GM12864 (cell line): Measurements from ENCODE around the gene DHRS3.
"Not testable (repeated sequence)": the region's sequence is repeated elsewhere in the genome, so short reads cannot be mapped to it uniquely, and the experiment has no call there.

ENCODE experiments used
- DNase-seq: peaks from one replicate; pipeline ENCODE4 v3.0.0-alpha.2; 2011; ENCODE audit warnings: low read depth
- H3K4me3 ChIP-seq: 2 replicates; pipeline ENCODE4 v1.5.1; 2011; ENCODE audit warnings: mild to moderate bottlenecking, low read depth, low read length, control low read depth
- TF ChIP-seq, protein P1 (sequence below): IDR thresholded peaks from 2 replicates; pipeline ENCODE4 v1.5.1; 2011; ENCODE audit warnings: low read depth, mild to moderate bottlenecking, moderate library complexity, low read length, control low read depth, inconsistent platforms; ENCODE audit errors: missing control alignments

DHRS3 gene

DNA sequence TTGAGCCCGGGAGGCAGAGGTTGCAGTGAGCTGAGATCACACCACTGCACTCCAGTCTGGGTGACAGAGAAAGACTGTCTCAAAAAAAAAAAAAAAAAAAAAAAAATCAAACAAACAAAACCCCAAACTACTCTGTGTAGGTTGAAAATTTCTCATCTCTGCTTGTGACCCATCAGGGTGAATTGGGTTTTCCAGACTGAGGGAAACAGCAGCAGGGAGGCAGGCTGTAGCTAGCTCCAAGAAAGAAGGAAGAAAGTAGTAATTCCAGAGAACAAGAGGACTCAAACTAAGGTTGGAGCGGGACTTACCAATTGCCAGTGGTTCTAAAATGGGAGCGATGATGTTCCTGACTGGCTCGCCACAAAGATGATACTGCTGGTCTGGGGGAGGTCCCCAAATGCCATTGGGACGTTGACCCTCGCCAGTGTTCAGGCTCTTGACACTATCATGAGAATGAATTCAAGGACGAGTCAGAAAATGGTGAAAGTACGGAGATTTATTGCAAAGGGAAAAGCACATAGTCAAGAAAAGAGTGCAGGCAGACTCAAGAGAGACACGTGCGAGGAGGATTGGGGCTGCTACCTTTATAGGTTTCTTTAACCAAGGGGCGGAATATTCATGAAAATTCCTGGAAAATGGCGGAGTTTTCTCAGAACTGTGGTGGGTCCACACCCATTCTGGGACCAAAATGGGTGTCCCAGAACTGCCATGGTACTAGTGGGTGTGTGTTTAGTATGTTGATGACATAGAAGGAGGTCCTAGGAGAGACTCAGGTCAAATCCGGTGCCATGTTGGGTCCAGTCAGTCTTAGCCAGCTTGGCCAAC lies 39.3 kb upstream of the DHRS3 start:
- TF ChIP-seq, protein P1, sequence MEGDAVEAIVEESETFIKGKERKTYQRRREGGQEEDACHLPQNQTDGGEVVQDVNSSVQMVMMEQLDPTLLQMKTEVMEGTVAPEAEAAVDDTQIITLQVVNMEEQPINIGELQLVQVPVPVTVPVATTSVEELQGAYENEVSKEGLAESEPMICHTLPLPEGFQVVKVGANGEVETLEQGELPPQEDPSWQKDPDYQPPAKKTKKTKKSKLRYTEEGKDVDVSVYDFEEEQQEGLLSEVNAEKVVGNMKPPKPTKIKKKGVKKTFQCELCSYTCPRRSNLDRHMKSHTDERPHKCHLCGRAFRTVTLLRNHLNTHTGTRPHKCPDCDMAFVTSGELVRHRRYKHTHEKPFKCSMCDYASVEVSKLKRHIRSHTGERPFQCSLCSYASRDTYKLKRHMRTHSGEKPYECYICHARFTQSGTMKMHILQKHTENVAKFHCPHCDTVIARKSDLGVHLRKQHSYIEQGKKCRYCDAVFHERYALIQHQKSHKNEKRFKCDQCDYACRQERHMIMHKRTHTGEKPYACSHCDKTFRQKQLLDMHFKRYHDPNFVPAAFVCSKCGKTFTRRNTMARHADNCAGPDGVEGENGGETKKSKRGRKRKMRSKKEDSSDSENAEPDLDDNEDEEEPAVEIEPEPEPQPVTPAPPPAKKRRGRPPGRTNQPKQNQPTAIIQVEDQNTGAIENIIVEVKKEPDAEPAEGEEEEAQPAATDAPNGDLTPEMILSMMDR, result no peak
- no peak overlapping the region for H3K4me3 ChIP-seq
- DNase-seq, result no peak

DNA sequence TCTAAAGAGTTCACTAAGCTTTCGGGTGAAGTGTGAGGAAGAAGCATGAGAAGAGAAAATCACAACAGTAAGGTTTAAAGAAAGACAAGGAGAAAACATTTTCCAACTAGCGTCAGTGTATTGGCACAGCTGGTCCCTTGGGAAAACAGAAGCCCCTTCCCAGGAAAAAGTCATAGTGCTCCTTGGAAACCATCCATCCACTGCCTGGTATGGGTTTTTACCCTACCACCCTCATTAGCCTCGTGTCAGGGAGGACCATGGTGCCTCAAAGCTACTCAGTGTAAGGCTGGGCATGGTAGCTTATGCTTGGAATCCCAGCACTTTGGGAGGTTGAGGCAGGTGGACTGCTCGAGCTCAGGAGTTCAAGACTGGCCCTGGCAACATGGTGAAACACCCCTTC lies 38.6 kb upstream of the DHRS3 start:
- no peak overlapping the region for H3K4me3 ChIP-seq
- no peak for DNase-seq
- TF ChIP-seq, protein P1, result no peak

DNA sequence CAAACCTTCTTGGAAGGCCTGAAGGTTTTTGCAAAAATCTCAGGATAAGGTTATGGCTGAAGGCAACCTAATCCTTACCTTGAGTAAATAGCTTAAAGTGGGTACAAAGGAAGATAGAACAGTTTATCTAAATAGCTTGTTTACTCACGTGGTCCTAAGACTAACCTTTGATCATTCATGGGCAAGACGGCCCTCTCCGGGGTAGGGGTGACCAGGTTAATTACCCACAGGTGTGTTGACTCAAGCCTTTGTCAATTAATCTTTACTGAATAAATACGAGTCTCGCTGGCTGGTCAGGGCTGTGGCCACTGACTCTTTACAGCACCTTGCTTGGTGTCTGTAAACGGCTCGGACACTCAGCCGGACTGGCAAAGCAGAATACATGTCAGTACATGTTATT lies 36.6 kb upstream of the DHRS3 start:
- DNase-seq, result no peak
- no peak overlapping the region for H3K4me3 ChIP-seq
- TF ChIP-seq, protein P1, result no peak

DNA sequence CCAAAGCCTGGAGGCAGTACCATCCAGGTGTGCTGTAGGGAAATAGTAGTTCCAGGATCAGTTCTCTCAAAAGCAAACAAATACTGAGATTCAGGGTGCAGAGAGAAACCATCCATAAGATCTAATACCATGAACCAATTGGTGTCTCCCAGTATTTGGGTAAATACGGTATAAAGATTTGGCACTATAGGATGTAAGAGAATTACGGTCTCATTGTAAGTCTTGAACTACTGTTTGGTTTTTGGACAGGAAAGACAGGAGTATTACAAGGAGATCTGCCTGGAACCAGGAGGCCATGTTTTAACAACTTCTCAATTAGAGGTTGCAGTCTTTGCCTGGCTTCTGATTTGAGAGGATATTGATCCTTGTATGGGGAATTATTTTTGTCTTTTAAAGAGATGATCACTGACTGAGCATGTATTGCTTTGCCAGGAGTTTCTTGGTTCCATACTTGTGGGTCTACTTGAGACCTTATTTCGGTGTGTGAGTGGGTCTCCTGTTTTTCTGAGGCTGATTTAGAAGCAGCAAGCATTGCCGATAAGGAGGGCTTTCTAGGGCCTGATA lies 36.1 kb upstream of the DHRS3 start:
- no peak overlapping the region for H3K4me3 ChIP-seq
- DNase-seq, result no peak
- TF ChIP-seq, protein P1, result no peak

DNA sequence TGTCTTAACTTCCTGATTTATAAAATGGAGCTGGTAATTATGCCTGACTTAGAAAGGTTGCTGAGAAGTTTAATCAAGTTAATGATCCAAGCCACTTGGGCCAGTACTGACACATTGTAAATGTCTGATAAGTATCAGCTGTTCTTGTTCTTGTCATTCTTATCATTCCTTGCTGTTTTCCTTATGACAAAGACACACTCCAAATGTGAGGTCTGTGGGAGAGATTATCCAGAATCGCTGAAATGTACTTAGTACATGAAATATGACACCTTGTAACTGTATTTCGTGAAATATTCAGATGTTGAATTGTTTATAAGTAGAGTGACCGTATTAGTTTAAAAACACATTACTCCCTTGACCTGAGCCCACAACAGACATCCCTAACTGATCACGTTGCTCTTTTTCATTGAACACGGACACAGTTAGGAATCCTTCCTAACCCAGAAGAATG lies 32.0 kb upstream of the DHRS3 start:
- TF ChIP-seq, protein P1, result no peak
- H3K4me3 ChIP-seq, result no peak overlapping the region
- DNase-seq, result no peak

DNA sequence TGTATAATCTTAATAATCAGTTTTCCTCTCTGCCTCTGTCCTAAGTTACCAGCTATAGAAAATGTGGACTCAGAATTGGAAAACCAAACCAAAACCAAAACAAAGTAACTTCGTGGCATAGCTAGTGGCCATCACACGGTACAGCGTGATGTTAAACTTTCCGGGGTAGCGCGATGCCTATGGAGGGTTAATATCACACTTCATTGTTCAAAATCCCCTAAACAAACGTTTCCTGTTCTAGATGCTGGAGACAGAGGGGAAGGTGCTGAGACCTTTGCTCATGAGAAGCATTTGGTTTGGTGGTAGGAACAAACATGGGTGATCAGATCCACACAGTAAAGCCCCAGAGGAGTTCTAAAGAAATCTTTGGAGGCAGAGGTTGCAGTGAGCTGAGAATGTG lies 30.7 kb upstream of the DHRS3 start:
- H3K4me3 ChIP-seq, result no peak overlapping the region
- DNase-seq, result no peak
- TF ChIP-seq, protein P1, result no peak

DNA sequence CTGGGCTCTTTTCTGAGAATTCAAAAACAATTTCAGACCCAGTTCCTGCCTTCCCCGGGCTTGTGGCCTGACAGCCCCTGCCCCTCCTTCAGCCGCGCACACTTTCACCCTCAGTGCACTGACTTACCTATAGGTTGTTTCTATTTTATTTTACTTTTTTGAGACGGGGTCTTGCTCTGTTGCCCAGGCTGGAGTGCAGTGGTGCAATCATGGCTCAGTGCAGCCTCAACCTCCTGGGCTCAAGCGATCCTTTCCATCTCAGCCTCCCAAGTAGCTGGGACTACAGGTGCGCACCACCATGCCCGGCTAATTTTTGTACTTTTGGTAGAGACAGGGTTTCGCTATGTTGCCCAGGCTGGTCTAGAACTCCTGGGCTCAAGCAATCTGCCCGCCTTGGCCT lies 27.4 kb upstream of the DHRS3 start:
- not testable (repeated sequence) for DNase-seq, H3K4me3 ChIP-seq
